ENCODE data around the gene SRP54.

Gene SRP54

DNA sequence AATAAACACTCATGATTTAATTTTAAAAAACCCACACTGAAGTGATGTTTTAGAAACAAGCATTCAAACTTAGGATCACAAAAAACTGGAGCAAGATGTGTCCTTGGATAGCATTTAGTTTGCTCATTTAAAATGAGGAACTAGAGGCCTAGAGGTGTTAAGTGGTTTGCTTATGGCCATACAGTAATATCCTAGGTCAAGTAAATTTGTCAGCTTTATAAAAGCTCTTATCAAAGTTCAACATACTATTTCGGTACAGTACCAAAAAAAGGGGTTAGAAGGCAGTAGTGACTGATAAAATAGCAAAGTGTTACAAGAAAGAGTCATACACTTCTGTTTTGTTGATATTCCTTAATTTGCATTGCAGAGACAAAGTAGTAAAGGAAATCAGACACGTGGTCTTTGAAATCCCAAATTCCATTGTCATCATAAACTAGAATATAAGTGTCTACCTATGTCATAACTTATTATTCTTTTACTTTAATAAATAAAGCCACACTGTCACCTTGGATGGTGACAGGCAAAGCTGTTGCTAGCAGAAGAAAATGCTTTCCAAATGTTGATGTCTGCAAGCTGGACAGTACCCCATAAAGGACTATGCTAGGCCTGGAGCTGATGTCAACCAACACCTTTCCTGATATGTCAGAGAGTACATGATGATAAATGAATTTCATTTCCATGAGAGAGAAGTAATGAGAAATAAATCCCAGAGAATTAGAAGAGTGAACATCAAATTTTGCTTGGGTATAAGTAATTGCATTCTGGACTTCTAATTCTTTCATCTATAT, 17.6 kb upstream of the SRP54 start:
- Histone ChIP-seq H3K4me2 (ENCODE audit: low read length, poor library complexity, severe bottlenecking) (no peak overlapping the region), H2BK120ac (ENCODE audit: low read depth, low read length) (no peak overlapping the region), H3K4me3 (ENCODE audit: insufficient read depth in 1 of 2, low read depth in 1 of 2, low read length in 2 of 2) (no peak overlapping the region), H3K18ac (ENCODE audit: low read depth in 1 of 2, low read length in 2 of 2) (no peak overlapping the region), H3K9ac (ENCODE audit: low read length) (no peak overlapping the region), H3K79me1 (replicated peaks; ENCODE audit: low read length, poor library complexity, severe bottlenecking) (peaks cover 8% of the 10 kb centered on the region), H2BK5ac (ENCODE audit: low read depth, low read length, poor library complexity, severe bottlenecking) (no peak overlapping the region), H3K23ac (ENCODE audit: low read length in 2 of 2) (no peak overlapping the region), H4K8ac (ENCODE audit: low read length) (no peak overlapping the region), H3K36me3 (ENCODE audit: control insufficient read depth in 1 of 2, insufficient read depth in 2 of 2, low read depth in 1 of 2, low read length in 2 of 2) (peaks cover 7 to 26% of the 10 kb centered on the region in 2 experiments), H3K27me3 (ENCODE audit: control insufficient read depth in 1 of 2, insufficient read depth in 1 of 2, low read length in 2 of 2) (no peaks in the 10 kb centered on the region), H3K4me1 (ENCODE audit: control insufficient read depth, insufficient read depth, low read depth, low read length) (no peaks in the 10 kb centered on the region), H2AK5ac (ENCODE audit: low read length, severe bottlenecking) (no peak overlapping the region), H4K91ac (ENCODE audit: low read length) (no peak overlapping the region), H3K9me3 (ENCODE audit: control insufficient read depth, low read length) (no peaks in the 10 kb centered on the region), H3K14ac (ENCODE audit: low read length in 2 of 2) (no peak overlapping the region), H2BK15ac (ENCODE audit: low read depth, poor library complexity, severe bottlenecking) (no peak overlapping the region), H3K4ac (ENCODE audit: low read depth in 1 of 2, low read length in 2 of 2) (no peak overlapping the region), H2BK12ac (ENCODE audit: low read length in 2 of 2) (no peak overlapping the region), H3K27ac (ENCODE audit: low read length, poor library complexity, severe bottlenecking) (no peak overlapping the region), H2AFZ (ENCODE audit: low read depth, low read length) (no peak overlapping the region)
- no peak for DNase-seq
- WGBS = no CpG with 5 or more reads among the region's 2 CpGs

DNA sequence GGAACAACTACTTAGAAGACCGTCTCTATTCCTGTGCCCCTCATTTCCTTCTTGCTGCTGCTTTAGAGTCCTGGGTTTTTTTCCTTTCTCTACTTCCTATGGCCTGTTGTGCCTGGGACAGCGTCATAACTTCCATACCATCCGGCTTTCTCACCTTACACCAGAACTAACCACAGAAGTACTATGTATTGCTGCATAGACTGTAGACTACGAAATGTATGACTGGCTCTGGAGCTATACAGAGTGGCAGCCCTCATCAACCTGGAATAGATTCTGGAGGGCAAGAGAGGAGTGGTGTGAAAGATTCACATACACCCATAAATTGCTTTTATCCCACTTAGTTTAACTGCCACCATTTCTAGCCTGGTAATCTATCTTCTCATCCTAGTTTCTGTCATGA, 16.9 kb upstream of the SRP54 start:
- H3K27ac ChIP-seq (ENCODE audit: low read length, poor library complexity, severe bottlenecking) = no peak overlapping the region
- 95% methylated on average over 4 of the region's 4 CpGs for WGBS
- no peaks in the 10 kb centered on the region for H3K9me3 ChIP-seq (ENCODE audit: control insufficient read depth, low read length)
- no peaks in the 10 kb centered on the region for H3K4me1 ChIP-seq (ENCODE audit: control insufficient read depth, insufficient read depth, low read depth, low read length)
- H2AK5ac ChIP-seq (ENCODE audit: low read length, severe bottlenecking) = no peak overlapping the region
- no peak overlapping the region for H4K91ac ChIP-seq (ENCODE audit: low read length)
- no peak overlapping the region for H3K4me3 ChIP-seq (ENCODE audit: insufficient read depth in 1 of 2, low read depth in 1 of 2, low read length in 2 of 2)
- H3K79me1 ChIP-seq (replicated peaks; ENCODE audit: low read length, poor library complexity, severe bottlenecking) = peaks cover 8% of the 10 kb centered on the region
- no peak overlapping the region for H2BK15ac ChIP-seq (ENCODE audit: low read depth, poor library complexity, severe bottlenecking)
- H2BK12ac ChIP-seq (ENCODE audit: low read length in 2 of 2) = no peak overlapping the region
- H3K23ac ChIP-seq (ENCODE audit: low read length in 2 of 2) = no peak overlapping the region
- H3K18ac ChIP-seq (ENCODE audit: low read depth in 1 of 2, low read length in 2 of 2) = no peak overlapping the region
- no peak overlapping the region for H2BK120ac ChIP-seq (ENCODE audit: low read depth, low read length)
- DNase-seq = no peak
- H3K9ac ChIP-seq (ENCODE audit: low read length) = no peak overlapping the region
- H4K8ac ChIP-seq (ENCODE audit: low read length) = no peak overlapping the region
- H3K14ac ChIP-seq (ENCODE audit: low read length in 2 of 2) = no peak overlapping the region
- no peak overlapping the region for H2BK5ac ChIP-seq (ENCODE audit: low read depth, low read length, poor library complexity, severe bottlenecking)
- H2AFZ ChIP-seq (ENCODE audit: low read depth, low read length) = no peak overlapping the region
- no peaks in the 10 kb centered on the region for H3K27me3 ChIP-seq (ENCODE audit: control insufficient read depth in 1 of 2, insufficient read depth in 1 of 2, low read length in 2 of 2)
- H3K4me2 ChIP-seq (ENCODE audit: low read length, poor library complexity, severe bottlenecking) = no peak overlapping the region
- no peak overlapping the region for H3K4ac ChIP-seq (ENCODE audit: low read depth in 1 of 2, low read length in 2 of 2)
- peaks cover 7 to 26% of the 10 kb centered on the region in 2 experiments for H3K36me3 ChIP-seq (ENCODE audit: control insufficient read depth in 1 of 2, insufficient read depth in 2 of 2, low read depth in 1 of 2, low read length in 2 of 2)

DNA sequence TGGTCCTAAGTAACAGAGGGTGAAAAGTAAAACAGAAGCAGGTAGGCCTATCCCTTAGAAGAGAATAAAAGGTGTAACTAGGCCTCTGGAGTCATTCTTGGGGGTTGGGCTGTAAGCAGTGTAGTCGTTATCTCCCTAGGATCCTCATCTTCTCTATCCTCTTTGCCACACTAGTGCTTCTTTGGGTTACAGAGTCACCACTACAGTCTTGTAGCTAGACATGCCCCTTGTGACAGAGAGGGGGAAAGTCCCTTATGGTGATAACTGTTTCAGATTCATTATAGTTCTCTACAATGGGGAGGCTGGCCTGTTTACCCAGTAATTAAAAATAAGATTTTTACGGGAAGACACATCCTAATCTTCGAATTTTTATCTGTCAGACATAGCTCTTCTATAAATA, 16.4 kb upstream of the SRP54 start:
- Histone ChIP-seq H2AK5ac (ENCODE audit: low read length, severe bottlenecking) (no peak overlapping the region), H2BK15ac (ENCODE audit: low read depth, poor library complexity, severe bottlenecking) (no peak overlapping the region), H3K9me3 (ENCODE audit: control insufficient read depth, low read length) (no peaks in the 10 kb centered on the region), H3K23ac (ENCODE audit: low read length in 2 of 2) (no peak overlapping the region), H3K14ac (ENCODE audit: low read length in 2 of 2) (no peak overlapping the region), H3K27me3 (ENCODE audit: control insufficient read depth in 1 of 2, insufficient read depth in 1 of 2, low read length in 2 of 2) (no peaks in the 10 kb centered on the region), H4K8ac (ENCODE audit: low read length) (no peak overlapping the region), H3K4me1 (ENCODE audit: control insufficient read depth, insufficient read depth, low read depth, low read length) (no peaks in the 10 kb centered on the region), H3K79me1 (replicated peaks; ENCODE audit: low read length, poor library complexity, severe bottlenecking) (peaks cover 8% of the 10 kb centered on the region), H3K4ac (ENCODE audit: low read depth in 1 of 2, low read length in 2 of 2) (no peak overlapping the region), H3K18ac (ENCODE audit: low read depth in 1 of 2, low read length in 2 of 2) (no peak overlapping the region), H3K27ac (ENCODE audit: low read length, poor library complexity, severe bottlenecking) (no peak overlapping the region), H3K4me3 (ENCODE audit: insufficient read depth in 1 of 2, low read depth in 1 of 2, low read length in 2 of 2) (no peak overlapping the region), H2BK5ac (ENCODE audit: low read depth, low read length, poor library complexity, severe bottlenecking) (no peak overlapping the region), H2BK12ac (ENCODE audit: low read length in 2 of 2) (no peak overlapping the region), H3K9ac (ENCODE audit: low read length) (no peak overlapping the region), H4K91ac (ENCODE audit: low read length) (no peak overlapping the region), H2BK120ac (ENCODE audit: low read depth, low read length) (no peak overlapping the region), H3K36me3 (ENCODE audit: control insufficient read depth in 1 of 2, insufficient read depth in 2 of 2, low read depth in 1 of 2, low read length in 2 of 2) (peaks cover 7 to 26% of the 10 kb centered on the region in 2 experiments), H3K4me2 (ENCODE audit: low read length, poor library complexity, severe bottlenecking) (no peak overlapping the region), H2AFZ (ENCODE audit: low read depth, low read length) (no peak overlapping the region)
- no CpG with 5 or more reads among the region's 3 CpGs for WGBS
- no peak for DNase-seq

DNA sequence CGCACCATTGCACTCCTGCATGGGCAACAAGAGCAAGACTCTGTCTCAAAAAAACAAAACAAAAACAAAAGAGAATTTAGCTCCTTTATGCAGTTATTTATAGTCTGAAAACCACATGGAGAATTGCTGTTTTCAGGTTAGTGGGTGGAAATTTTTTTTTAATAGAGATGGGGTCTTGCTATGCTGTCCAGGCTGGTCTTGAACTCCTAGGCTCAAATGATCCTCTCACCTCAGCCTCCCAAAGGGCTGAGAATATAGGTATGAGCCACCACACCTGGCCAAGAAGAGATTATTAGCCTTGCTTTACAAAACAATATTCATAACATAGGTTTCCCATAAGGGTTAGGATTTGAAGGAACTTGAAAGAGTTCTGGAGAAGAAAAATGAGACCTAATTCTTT, 12.1 kb upstream of the SRP54 start:
- no peak overlapping the region for H4K91ac ChIP-seq (ENCODE audit: low read length)
- peaks cover 4 to 18% of the 10 kb centered on the region in 2 experiments for H3K36me3 ChIP-seq (ENCODE audit: control insufficient read depth in 1 of 2, insufficient read depth in 2 of 2, low read depth in 1 of 2, low read length in 2 of 2)
- H2AK5ac ChIP-seq (ENCODE audit: low read length, severe bottlenecking) = no peak overlapping the region
- H2BK12ac ChIP-seq (ENCODE audit: low read length in 2 of 2) = no peak overlapping the region
- H3K4ac ChIP-seq (ENCODE audit: low read depth in 1 of 2, low read length in 2 of 2) = no peak overlapping the region
- no peak overlapping the region for H4K8ac ChIP-seq (ENCODE audit: low read length)
- no peak for DNase-seq
- H3K27me3 ChIP-seq (ENCODE audit: control insufficient read depth in 1 of 2, insufficient read depth in 1 of 2, low read length in 2 of 2) = no peaks in the 10 kb centered on the region
- H3K4me2 ChIP-seq (ENCODE audit: low read length, poor library complexity, severe bottlenecking) = no peak overlapping the region
- H3K14ac ChIP-seq (ENCODE audit: low read length in 2 of 2) = no peak overlapping the region
- no peak overlapping the region for H3K9ac ChIP-seq (ENCODE audit: low read length)
- H3K4me1 ChIP-seq (ENCODE audit: control insufficient read depth, insufficient read depth, low read depth, low read length) = peaks cover 3% of the 10 kb centered on the region
- H3K18ac ChIP-seq (ENCODE audit: low read depth in 1 of 2, low read length in 2 of 2) = no peak overlapping the region
- H2BK120ac ChIP-seq (ENCODE audit: low read depth, low read length) = no peak overlapping the region
- peaks cover 12% of the 10 kb centered on the region for H3K79me1 ChIP-seq (replicated peaks; ENCODE audit: low read length, poor library complexity, severe bottlenecking)
- H3K4me3 ChIP-seq (ENCODE audit: insufficient read depth in 1 of 2, low read depth in 1 of 2, low read length in 2 of 2) = no peak overlapping the region
- H3K27ac ChIP-seq (ENCODE audit: low read length, poor library complexity, severe bottlenecking) = no peak overlapping the region
- H2BK15ac ChIP-seq (ENCODE audit: low read depth, poor library complexity, severe bottlenecking) = no peak overlapping the region
- H2AFZ ChIP-seq (ENCODE audit: low read depth, low read length) = no peak overlapping the region
- no peak overlapping the region for H2BK5ac ChIP-seq (ENCODE audit: low read depth, low read length, poor library complexity, severe bottlenecking)
- H3K23ac ChIP-seq (ENCODE audit: low read length in 2 of 2) = no peak overlapping the region
- whole genome bisulfite sequencing = no CpG with 5 or more reads among the region's 1 CpG
- no peaks in the 10 kb centered on the region for H3K9me3 ChIP-seq (ENCODE audit: control insufficient read depth, low read length)

Data from mesenchymal stem cell (in vitro differentiated cells and primary cell).